Peyer's patch (tissue), 4 donors: Measurements from ENCODE around the gene SELENOI.

Source experiments
- CTCF ChIP-seq, 6 experiments: fragments of 450-650 bp in 4 of 6; fragments of 200-600 bp in 2 of 6; sonication (generic) in 1 of 6; IDR thresholded peaks; one replicate each; pipeline ENCODE4 v1.5.1; 2017 to 2019; ENCODE audit warnings: antibody characterized with exemption in 6 of 6, mild to moderate bottlenecking in 3 of 6, moderate library complexity in 1 of 6
- POLR2A ChIP-seq, 2 donors: fragments of 450-650 bp; IDR thresholded peaks; one replicate each; pipeline ENCODE4 v1.5.1; 2017; ENCODE audit warnings: antibody characterized with exemption in 2 of 2, mild to moderate bottlenecking in 2 of 2, moderate library complexity in 2 of 2

- TF ChIP-seq POLR2A (IDR thresholded peaks at IDR 0.05) (no peak), CTCF (IDR thresholded peaks at IDR 0.05) (no peak)
Observed at GRCh38 chr2:26366957-26367356, 21.0 kb downstream of the SELENOI start.
